KOPT-K1 (cell line): ENCODE measurements around the gene ZFX.

Experiments
- H3K27ac ChIP-seq: fragments of 200-600 bp; sonication (generic); 2 replicates; pipeline ENCODE4 v1.5.1; 2016; ENCODE audit warnings: antibody characterized with exemption, mild to moderate bottlenecking, low read depth, low read length; ENCODE audit not compliant: poor library complexity, severe bottlenecking
- H3K36me3 ChIP-seq: fragments of 200-600 bp; sonication (generic); 2 replicates; pipeline ENCODE4 v1.5.1; 2017; ENCODE audit warnings: antibody characterized with exemption, mild to moderate bottlenecking, low read length, moderate library complexity; ENCODE audit not compliant: insufficient read depth
- H3K9me3 ChIP-seq: fragments of 200-600 bp; sonication (generic); 2 replicates; pipeline ENCODE4 v1.5.1; 2017; ENCODE audit warnings: antibody characterized with exemption, low read length, mild to moderate bottlenecking; ENCODE audit not compliant: insufficient read depth, poor library complexity, severe bottlenecking

ZFX gene

GRCh38 chrX:24203072-24203808 is 53.7 kb downstream of the ZFX start:
- H3K36me3 ChIP-seq, result peaks cover 47% of the 10 kb centered on the region
- no peaks in the 10 kb centered on the region for H3K9me3 ChIP-seq
- H3K27ac ChIP-seq, result no peak overlapping the region

- Histone ChIP-seq H3K27ac (no peak overlapping the region), H3K36me3 (peaks cover 50% of the 10 kb centered on the region), H3K9me3 (no peaks in the 10 kb centered on the region)
Observed at GRCh38 chrX:24204331-24204730, 54.8 kb downstream of the ZFX start.

- Histone ChIP-seq H3K36me3 (peaks cover 57% of the 10 kb centered on the region), H3K27ac (no peak overlapping the region), H3K9me3 (no peaks in the 10 kb centered on the region)
Observed at GRCh38 chrX:24204958-24205357, 55.4 kb downstream of the ZFX start.

GRCh38 chrX:24207826-24208225 is 58.3 kb downstream of the ZFX start:
- no peaks in the 10 kb centered on the region for H3K9me3 ChIP-seq
- no peak overlapping the region for H3K27ac ChIP-seq
- peaks cover 69% of the 10 kb centered on the region for H3K36me3 ChIP-seq

GRCh38 chrX:24208496-24209240 is 59.1 kb downstream of the ZFX start:
- Histone ChIP-seq H3K9me3 (no peaks in the 10 kb centered on the region), H3K27ac (no peak overlapping the region), H3K36me3 (peaks cover 66% of the 10 kb centered on the region)

GRCh38 chrX:24210190-24210589 is 60.7 kb downstream of the ZFX start:
- no peak overlapping the region for H3K27ac ChIP-seq
- no peaks in the 10 kb centered on the region for H3K9me3 ChIP-seq
- peaks cover 70% of the 10 kb centered on the region for H3K36me3 ChIP-seq

- peaks cover 44% of the 10 kb centered on the region for H3K36me3 ChIP-seq
- H3K27ac ChIP-seq, result no peak overlapping the region
- no peaks in the 10 kb centered on the region for H3K9me3 ChIP-seq
Observed at GRCh38 chrX:24214568-24214967, 65.0 kb downstream of the ZFX start.

- H3K36me3 ChIP-seq, result peaks cover 37% of the 10 kb centered on the region
- H3K27ac ChIP-seq, result no peak overlapping the region
- no peaks in the 10 kb centered on the region for H3K9me3 ChIP-seq
Observed at GRCh38 chrX:24215272-24215671, 65.7 kb downstream of the ZFX start.

GRCh38 chrX:24216037-24216436 is 66.5 kb downstream of the ZFX start:
- Histone ChIP-seq H3K9me3 (no peaks in the 10 kb centered on the region), H3K27ac (no peak overlapping the region), H3K36me3 (peaks cover 30% of the 10 kb centered on the region)

- no peaks in the 10 kb centered on the region for H3K9me3 ChIP-seq
- H3K27ac ChIP-seq, result no peak overlapping the region
- peaks cover 22% of the 10 kb centered on the region for H3K36me3 ChIP-seq
Observed at GRCh38 chrX:24216827-24217226, 67.3 kb downstream of the ZFX start.

GRCh38 chrX:24219320-24219719 is 69.8 kb downstream of the ZFX start:
- no peaks in the 10 kb centered on the region for H3K9me3 ChIP-seq
- peaks cover 5% of the 10 kb centered on the region for H3K36me3 ChIP-seq
- no peak overlapping the region for H3K27ac ChIP-seq

GRCh38 chrX:24221872-24222271 is 72.3 kb downstream of the ZFX start:
- Histone ChIP-seq H3K27ac (no peak overlapping the region), H3K36me3 (no peaks in the 10 kb centered on the region), H3K9me3 (peaks cover 10% of the 10 kb centered on the region)

GRCh38 chrX:24225265-24225664 is 75.7 kb downstream of the ZFX start:
- Histone ChIP-seq H3K36me3 (no peaks in the 10 kb centered on the region), H3K9me3 (peaks cover 10% of the 10 kb centered on the region), H3K27ac (no peak overlapping the region)

- Histone ChIP-seq H3K27ac (no peak overlapping the region), H3K36me3 (no peaks in the 10 kb centered on the region), H3K9me3 (peaks cover 10% of the 10 kb centered on the region)
Observed at GRCh38 chrX:24226176-24226575, 76.6 kb downstream of the ZFX start.

GRCh38 chrX:24228596-24228995 is 79.1 kb downstream of the ZFX start:
- no peak overlapping the region for H3K27ac ChIP-seq
- H3K36me3 ChIP-seq, result no peaks in the 10 kb centered on the region

GRCh38 chrX:24229400-24229879 is 79.9 kb downstream of the ZFX start:
- Histone ChIP-seq H3K9me3 (peaks cover 10% of the 10 kb centered on the region), H3K36me3 (no peaks in the 10 kb centered on the region), H3K27ac (no peak overlapping the region)

More at GRCh38 chrX:24228596-24228995, 79.1 kb downstream of the ZFX start:
- peaks cover 10% of the 10 kb centered on the region for H3K9me3 ChIP-seq
